ENCODE measurements around the gene CLASP1. TPM values are rescaled to one million over a fixed set of nuclear protein-coding genes. Genes with fewer than 3 reads are reported as not detected.

CLASP1 gene
- polyA plus RNA-seq, 1 donor (not counting 4 experiments of a cell fraction or from before 2014, with no cell fraction given) = 16.7 TPM

DNA sequence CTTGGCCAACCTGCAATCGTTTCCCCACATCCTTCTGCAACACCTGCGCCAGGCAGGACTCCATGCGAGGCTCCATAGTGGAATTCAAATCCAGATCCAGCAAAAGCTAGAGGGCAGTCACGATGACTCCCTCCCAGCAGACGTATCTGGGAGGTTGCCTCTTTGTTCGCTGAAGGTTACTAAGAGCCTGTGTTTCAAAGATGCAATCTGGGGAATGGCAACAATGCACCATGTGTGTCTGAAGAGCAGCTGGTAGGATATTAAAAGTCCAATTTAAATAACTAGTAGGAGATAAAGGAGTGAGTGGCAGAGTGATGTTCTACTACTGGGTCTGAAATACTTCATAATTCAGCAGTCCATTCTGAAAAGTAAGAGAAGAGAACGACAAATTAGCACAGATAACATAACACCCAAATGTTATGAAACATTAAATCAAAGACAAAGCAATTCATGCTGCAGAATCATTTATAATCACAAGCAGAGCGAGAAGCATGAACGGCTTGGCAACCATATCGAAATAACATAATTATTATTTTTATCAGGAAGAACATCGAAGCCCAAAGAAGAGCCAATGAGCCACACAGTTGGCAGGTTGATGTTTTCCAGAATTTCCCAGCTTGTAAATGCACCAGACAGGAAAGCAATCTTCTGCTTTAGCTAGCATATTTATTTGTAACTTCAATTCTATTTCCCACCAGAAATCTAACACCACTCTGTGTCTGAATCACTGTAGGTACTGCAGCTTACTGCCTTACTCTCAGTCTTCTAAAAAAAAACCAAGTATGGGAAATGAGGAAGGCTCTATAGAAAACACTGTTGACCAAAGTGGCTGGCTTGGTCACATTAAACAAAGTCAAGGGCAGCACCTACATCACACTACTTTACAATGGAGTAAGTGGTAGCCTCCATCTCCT, 43.2 kb downstream of the CLASP1 start:
- H3K27ac ChIP-seq (ENCODE audit: control insufficient read depth, insufficient read depth, low read length) = no peak overlapping the region
- no peaks in the 10 kb centered on the region for H3K9me3 ChIP-seq (ENCODE audit: control insufficient read depth, low read depth, low read length)
- H3K9me1 ChIP-seq (ENCODE audit: control insufficient read depth, extremely low read depth, insufficient read depth, low read length) = no peaks in the 10 kb centered on the region
- DNase-seq (ENCODE audit: low read depth, low spot score) (no peak), FAIRE-seq (no peak)
- dilution Hi-C loops (cut with MboI; ENCODE audit: extremely low pct_ligation_motif_present, low sequenced_read_pairs) = no loop called here
- no peaks in the 10 kb centered on the region for H4K20me1 ChIP-seq (ENCODE audit: control insufficient read depth, extremely low read depth, insufficient read depth, low read length)
- H3K4me1 ChIP-seq (ENCODE audit: control insufficient read depth, extremely low read depth, insufficient read depth, low read length) = no peaks in the 10 kb centered on the region
- no peak overlapping the region for H3K4me3 ChIP-seq (ENCODE audit: control insufficient read depth in 2 of 3, extremely low read depth in 1 of 3, insufficient read depth in 2 of 3, low read depth in 1 of 3, low read length in 3 of 3)
- H3K27me3 ChIP-seq (ENCODE audit: control insufficient read depth, extremely low read depth, insufficient read depth, low read length) = no peaks in the 10 kb centered on the region
- TF ChIP-seq EZH2 (IDR thresholded peaks at IDR 0.05; ENCODE audit: low read length) = no peak
- TF ChIP-seq, protein P1, sequence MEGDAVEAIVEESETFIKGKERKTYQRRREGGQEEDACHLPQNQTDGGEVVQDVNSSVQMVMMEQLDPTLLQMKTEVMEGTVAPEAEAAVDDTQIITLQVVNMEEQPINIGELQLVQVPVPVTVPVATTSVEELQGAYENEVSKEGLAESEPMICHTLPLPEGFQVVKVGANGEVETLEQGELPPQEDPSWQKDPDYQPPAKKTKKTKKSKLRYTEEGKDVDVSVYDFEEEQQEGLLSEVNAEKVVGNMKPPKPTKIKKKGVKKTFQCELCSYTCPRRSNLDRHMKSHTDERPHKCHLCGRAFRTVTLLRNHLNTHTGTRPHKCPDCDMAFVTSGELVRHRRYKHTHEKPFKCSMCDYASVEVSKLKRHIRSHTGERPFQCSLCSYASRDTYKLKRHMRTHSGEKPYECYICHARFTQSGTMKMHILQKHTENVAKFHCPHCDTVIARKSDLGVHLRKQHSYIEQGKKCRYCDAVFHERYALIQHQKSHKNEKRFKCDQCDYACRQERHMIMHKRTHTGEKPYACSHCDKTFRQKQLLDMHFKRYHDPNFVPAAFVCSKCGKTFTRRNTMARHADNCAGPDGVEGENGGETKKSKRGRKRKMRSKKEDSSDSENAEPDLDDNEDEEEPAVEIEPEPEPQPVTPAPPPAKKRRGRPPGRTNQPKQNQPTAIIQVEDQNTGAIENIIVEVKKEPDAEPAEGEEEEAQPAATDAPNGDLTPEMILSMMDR (optimal IDR thresholded peaks at IDR 0.05 in 1 of 3, IDR thresholded peaks at IDR 0.05 in 1 of 3, conservative IDR thresholded peaks at IDR 0.05 in 1 of 3; ENCODE audit: extremely low read depth in 1 of 3, insufficient read depth in 2 of 3, low read length in 3 of 3) = no peak
- no peak overlapping the region for H3K4me2 ChIP-seq (ENCODE audit: control insufficient read depth, extremely low read depth, insufficient read depth, low read depth, low read length)
- no peak overlapping the region for H2AFZ ChIP-seq (ENCODE audit: control insufficient read depth, low read length)
- peaks cover 60% of the 10 kb centered on the region for H3K79me2 ChIP-seq (ENCODE audit: control insufficient read depth, insufficient read depth, low read length)
- H3K9ac ChIP-seq (ENCODE audit: control insufficient read depth, extremely low read depth, insufficient read depth, low read length) = no peak overlapping the region
- H3K36me3 ChIP-seq (ENCODE audit: control insufficient read depth in 2 of 2, extremely low read depth in 1 of 2, insufficient read depth in 2 of 2, low read length in 2 of 2) = peaks cover 1 to 6% of the 10 kb centered on the region in 2 experiments

DNA sequence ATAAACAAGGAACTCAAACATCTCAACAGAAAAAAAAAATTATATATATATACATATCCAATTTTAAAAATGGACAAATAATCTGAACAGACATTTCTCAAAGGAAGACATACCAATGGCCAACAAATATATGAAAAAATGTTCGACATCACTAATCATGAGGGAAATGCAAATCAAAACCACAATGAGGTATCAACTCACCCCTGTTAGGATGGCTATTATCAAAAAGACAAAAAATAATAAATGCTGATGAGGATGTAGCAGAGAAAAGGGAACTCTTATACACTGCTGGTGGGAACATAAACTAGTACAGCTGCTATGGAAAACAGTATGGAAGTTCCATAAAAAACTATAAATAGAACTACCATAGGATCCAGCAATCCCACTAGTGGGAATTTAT, 46.1 kb downstream of the CLASP1 start:
- no peak overlapping the region for H3K9ac ChIP-seq (ENCODE audit: control insufficient read depth, extremely low read depth, insufficient read depth, low read length)
- TF ChIP-seq, protein P1 (optimal IDR thresholded peaks at IDR 0.05 in 1 of 3, IDR thresholded peaks at IDR 0.05 in 1 of 3, conservative IDR thresholded peaks at IDR 0.05 in 1 of 3; ENCODE audit: extremely low read depth in 1 of 3, insufficient read depth in 2 of 3, low read length in 3 of 3) = no peak
- H3K36me3 ChIP-seq (ENCODE audit: control insufficient read depth in 2 of 2, extremely low read depth in 1 of 2, insufficient read depth in 2 of 2, low read length in 2 of 2) = peaks cover 1 to 6% of the 10 kb centered on the region in 2 experiments
- H3K4me2 ChIP-seq (ENCODE audit: control insufficient read depth, extremely low read depth, insufficient read depth, low read depth, low read length) = no peak overlapping the region
- no peaks in the 10 kb centered on the region for H3K27me3 ChIP-seq (ENCODE audit: control insufficient read depth, extremely low read depth, insufficient read depth, low read length)
- dilution Hi-C loops (cut with MboI; ENCODE audit: extremely low pct_ligation_motif_present, low sequenced_read_pairs) = no loop called here
- FAIRE-seq (no peak), DNase-seq (ENCODE audit: low read depth, low spot score) (no peak)
- H2AFZ ChIP-seq (ENCODE audit: control insufficient read depth, low read length) = no peak overlapping the region
- H3K9me3 ChIP-seq (ENCODE audit: control insufficient read depth, low read depth, low read length) = no peaks in the 10 kb centered on the region
- H3K4me3 ChIP-seq (ENCODE audit: control insufficient read depth in 2 of 3, extremely low read depth in 1 of 3, insufficient read depth in 2 of 3, low read depth in 1 of 3, low read length in 3 of 3) = no peak overlapping the region
- no peaks in the 10 kb centered on the region for H3K9me1 ChIP-seq (ENCODE audit: control insufficient read depth, extremely low read depth, insufficient read depth, low read length)
- H3K27ac ChIP-seq (ENCODE audit: control insufficient read depth, insufficient read depth, low read length) = no peak overlapping the region
- no peaks in the 10 kb centered on the region for H4K20me1 ChIP-seq (ENCODE audit: control insufficient read depth, extremely low read depth, insufficient read depth, low read length)
- peaks cover 59% of the 10 kb centered on the region for H3K79me2 ChIP-seq (ENCODE audit: control insufficient read depth, insufficient read depth, low read length)
- H3K4me1 ChIP-seq (ENCODE audit: control insufficient read depth, extremely low read depth, insufficient read depth, low read length) = no peaks in the 10 kb centered on the region

Data from keratinocyte (primary cell).